ENCODE measurements around the gene RASGEF1C. TPM values are rescaled to one million over a fixed set of nuclear protein-coding genes. Genes with fewer than 3 reads are reported as not detected.

The RASGEF1C gene
- total and polyA plus RNA-seq, 4 donors, result 4.4 to 9.7 (median 7.2) TPM

- H3K27me3 ChIP-seq (ENCODE audit: control insufficient read depth, insufficient read depth, low read length), result no peaks in the 10 kb centered on the region
- DNase-seq (ENCODE audit: low read depth in 4 of 6, low spot score in 6 of 6), result no peak
- H3K4me1 ChIP-seq (ENCODE audit: control insufficient read depth, insufficient read depth, low read length), result no peaks in the 10 kb centered on the region
- 100% methylated on average over 1 of the region's 5 CpGs for WGBS (ENCODE audit: insufficient coverage)
- H3K36me3 ChIP-seq (ENCODE audit: control insufficient read depth, insufficient read depth, low read length), result peaks cover 5% of the 10 kb centered on the region
- no peak overlapping the region for H3K4me3 ChIP-seq (ENCODE audit: low read depth, low read length)
- peaks cover 9% of the 10 kb centered on the region for H3K9me3 ChIP-seq (ENCODE audit: control insufficient read depth, insufficient read depth, low read length)
- no peak overlapping the region for H3K27ac ChIP-seq (ENCODE audit: low read depth, low read length)
Observed at GRCh38 chr5:180105827-180106312, 103.1 kb downstream of the RASGEF1C start.

- Histone ChIP-seq H3K4me1 (ENCODE audit: control insufficient read depth, insufficient read depth, low read length) (no peaks in the 10 kb centered on the region), H3K9me3 (ENCODE audit: control insufficient read depth, insufficient read depth, low read length) (peaks cover 9% of the 10 kb centered on the region), H3K36me3 (ENCODE audit: control insufficient read depth, insufficient read depth, low read length) (peaks cover 20% of the 10 kb centered on the region), H3K27ac (ENCODE audit: low read depth, low read length) (no peak overlapping the region), H3K27me3 (ENCODE audit: control insufficient read depth, insufficient read depth, low read length) (no peaks in the 10 kb centered on the region), H3K4me3 (ENCODE audit: low read depth, low read length) (no peak overlapping the region)
- no peak for DNase-seq (ENCODE audit: low read depth in 4 of 6, low spot score in 6 of 6)
- 88% methylated on average over 2 of the region's 3 CpGs for WGBS (ENCODE audit: insufficient coverage)
Observed at GRCh38 chr5:180104168-180104530, 104.9 kb downstream of the RASGEF1C start.

GRCh38 chr5:180103487-180104167 lies 105.4 kb downstream of the RASGEF1C start:
- H3K27me3 ChIP-seq (ENCODE audit: control insufficient read depth, insufficient read depth, low read length), result no peaks in the 10 kb centered on the region
- H3K36me3 ChIP-seq (ENCODE audit: control insufficient read depth, insufficient read depth, low read length), result peaks cover 23% of the 10 kb centered on the region
- no peak overlapping the region for H3K27ac ChIP-seq (ENCODE audit: low read depth, low read length)
- H3K4me1 ChIP-seq (ENCODE audit: control insufficient read depth, insufficient read depth, low read length), result no peaks in the 10 kb centered on the region
- no CpG with 5 or more reads among the region's 6 CpGs for WGBS (ENCODE audit: insufficient coverage)
- peaks cover 9% of the 10 kb centered on the region for H3K9me3 ChIP-seq (ENCODE audit: control insufficient read depth, insufficient read depth, low read length)
- DNase-seq (ENCODE audit: low read depth in 4 of 6, low spot score in 6 of 6), result no peak
- H3K4me3 ChIP-seq (ENCODE audit: low read depth, low read length), result no peak overlapping the region

- peaks cover 23% of the 10 kb centered on the region for H3K36me3 ChIP-seq (ENCODE audit: control insufficient read depth, insufficient read depth, low read length)
- no peaks in the 10 kb centered on the region for H3K4me1 ChIP-seq (ENCODE audit: control insufficient read depth, insufficient read depth, low read length)
- H3K27ac ChIP-seq (ENCODE audit: low read depth, low read length), result no peak overlapping the region
- DNase-seq (ENCODE audit: low read depth in 4 of 6, low spot score in 6 of 6), result no peak
- peaks cover 5% of the 10 kb centered on the region for H3K9me3 ChIP-seq (ENCODE audit: control insufficient read depth, insufficient read depth, low read length)
- no peaks in the 10 kb centered on the region for H3K27me3 ChIP-seq (ENCODE audit: control insufficient read depth, insufficient read depth, low read length)
- 98% methylated on average over 4 of the region's 9 CpGs for WGBS (ENCODE audit: insufficient coverage)
- no peak overlapping the region for H3K4me3 ChIP-seq (ENCODE audit: low read depth, low read length)
Observed at GRCh38 chr5:180102636-180103035, 106.4 kb downstream of the RASGEF1C start.

- DNase-seq (ENCODE audit: low read depth in 4 of 6, low spot score in 6 of 6), result no peak
- peaks cover under 1% of the 10 kb centered on the region for H3K9me3 ChIP-seq (ENCODE audit: control insufficient read depth, insufficient read depth, low read length)
- no peaks in the 10 kb centered on the region for H3K4me1 ChIP-seq (ENCODE audit: control insufficient read depth, insufficient read depth, low read length)
- WGBS (ENCODE audit: insufficient coverage), result 89% methylated on average over 19 of the region's 20 CpGs
- H3K4me3 ChIP-seq (ENCODE audit: low read depth, low read length), result no peak overlapping the region
- no peak overlapping the region for H3K27ac ChIP-seq (ENCODE audit: low read depth, low read length)
- no peaks in the 10 kb centered on the region for H3K27me3 ChIP-seq (ENCODE audit: control insufficient read depth, insufficient read depth, low read length)
- peaks cover 23% of the 10 kb centered on the region for H3K36me3 ChIP-seq (ENCODE audit: control insufficient read depth, insufficient read depth, low read length)
Observed at GRCh38 chr5:180101451-180102105, 107.4 kb downstream of the RASGEF1C start.

- H3K9me3 ChIP-seq (ENCODE audit: control insufficient read depth, insufficient read depth, low read length), result no peaks in the 10 kb centered on the region
- H3K27ac ChIP-seq (ENCODE audit: low read depth, low read length), result no peak overlapping the region
- no peak overlapping the region for H3K4me3 ChIP-seq (ENCODE audit: low read depth, low read length)
- peaks cover 23% of the 10 kb centered on the region for H3K36me3 ChIP-seq (ENCODE audit: control insufficient read depth, insufficient read depth, low read length)
- 82% methylated on average over 29 of the region's 29 CpGs for WGBS (ENCODE audit: insufficient coverage)
- DNase-seq (ENCODE audit: low read depth in 4 of 6, low spot score in 6 of 6), result no peak
- no peaks in the 10 kb centered on the region for H3K4me1 ChIP-seq (ENCODE audit: control insufficient read depth, insufficient read depth, low read length)
- no peaks in the 10 kb centered on the region for H3K27me3 ChIP-seq (ENCODE audit: control insufficient read depth, insufficient read depth, low read length)
Observed at GRCh38 chr5:180100621-180101450, 108.2 kb downstream of the RASGEF1C start.

GRCh38 chr5:180099733-180100611 lies 109.0 kb downstream of the RASGEF1C start:
- Histone ChIP-seq H3K9me3 (ENCODE audit: control insufficient read depth, insufficient read depth, low read length) (no peaks in the 10 kb centered on the region), H3K4me1 (ENCODE audit: control insufficient read depth, insufficient read depth, low read length) (no peaks in the 10 kb centered on the region), H3K4me3 (ENCODE audit: low read depth, low read length) (no peak overlapping the region), H3K36me3 (ENCODE audit: control insufficient read depth, insufficient read depth, low read length) (peaks cover 23% of the 10 kb centered on the region), H3K27me3 (ENCODE audit: control insufficient read depth, insufficient read depth, low read length) (no peaks in the 10 kb centered on the region), H3K27ac (ENCODE audit: low read depth, low read length) (no peak overlapping the region)
- DNase-seq (ENCODE audit: low read depth in 4 of 6, low spot score in 6 of 6), result no peak
- WGBS (ENCODE audit: insufficient coverage), result 94% methylated on average over 15 of the region's 18 CpGs

- Histone ChIP-seq H3K27ac (ENCODE audit: low read depth, low read length) (no peak overlapping the region), H3K4me3 (ENCODE audit: low read depth, low read length) (no peak overlapping the region), H3K27me3 (ENCODE audit: control insufficient read depth, insufficient read depth, low read length) (no peaks in the 10 kb centered on the region), H3K36me3 (ENCODE audit: control insufficient read depth, insufficient read depth, low read length) (peaks cover 23% of the 10 kb centered on the region), H3K9me3 (ENCODE audit: control insufficient read depth, insufficient read depth, low read length) (no peaks in the 10 kb centered on the region), H3K4me1 (ENCODE audit: control insufficient read depth, insufficient read depth, low read length) (no peaks in the 10 kb centered on the region)
- no peak for DNase-seq (ENCODE audit: low read depth in 4 of 6, low spot score in 6 of 6)
- WGBS (ENCODE audit: insufficient coverage), result 77% methylated on average over 14 of the region's 18 CpGs
Observed at GRCh38 chr5:180098991-180099732, 109.8 kb downstream of the RASGEF1C start.

Measured in spinal cord (tissue), 10 donors.